ENCODE results near the gene CAPN13. TPM values are rescaled to one million over a fixed set of nuclear protein-coding genes. Genes with fewer than 3 reads are reported as not detected.

Gene CAPN13
- total RNA-seq, 1 experiment from 2014 or later: 5.7 TPM

- WGBS (ENCODE audit: extremely low coverage, insufficient read length, low lambda C conversion rate): no CpG with 5 or more reads among the region's 2 CpGs
- no peaks in the 10 kb centered on the region; a peak in 1 of 5 replicates for H3K9me3 Mint-ChIP-seq
Observed at GRCh38 chr2:30769481-30769780, 37.8 kb downstream of the CAPN13 start.

More at GRCh38 chr2:30769481-30769780, 37.8 kb downstream of the CAPN13 start:
- no peaks in the 10 kb centered on the region for H3K79me1 ChIP-seq (ENCODE audit: insufficient read depth, low read depth, low read length, poor library complexity, severe bottlenecking)
- H3T11ph ChIP-seq (ENCODE audit: low read length): no peak overlapping the region
- no peak overlapping the region for H3K4ac ChIP-seq (ENCODE audit: low read depth, low read length)
- H3K27me3 Mint-ChIP-seq (ENCODE audit: low read depth): peaks cover 2% of the 10 kb centered on the region; the same call in 1 of the 2 replicates
- no peaks in the 10 kb centered on the region for H3K27me3 ChIP-seq (ENCODE audit: insufficient read depth, low read length)
- no peak overlapping the region for H2BK5ac ChIP-seq (ENCODE audit: insufficient read length, low read length)
- H2BK20ac ChIP-seq (ENCODE audit: low read depth, low read length, poor library complexity, severe bottlenecking): no peak overlapping the region
- H4K8ac ChIP-seq (replicated peaks; ENCODE audit: insufficient read length, low read depth, low read length): no peak overlapping the region
- H4K5ac ChIP-seq (ENCODE audit: insufficient read length, low read depth, low read length): no peak overlapping the region
- TF ChIP-seq CTCF (conservative IDR thresholded peaks at IDR 0.05): no peak
- H3K56ac ChIP-seq (ENCODE audit: insufficient read length, low read depth, low read length): no peak overlapping the region
- no peaks in the 10 kb centered on the region for H3K36me3 Mint-ChIP-seq (ENCODE audit: insufficient read depth in 1 of 3, low read depth in 3 of 3)
- H2BK120ac ChIP-seq (ENCODE audit: low read depth, low read length, poor library complexity, severe bottlenecking): no peak overlapping the region
- no peaks in the 10 kb centered on the region for H3K4me1 ChIP-seq (ENCODE audit: insufficient read depth, low read length)
- no peak overlapping the region for H3K4me2 ChIP-seq (ENCODE audit: insufficient read depth, insufficient read length, low read length)
- no peak overlapping the region for H2BK12ac ChIP-seq (ENCODE audit: insufficient read length, low read depth, low read length)
- H3K18ac ChIP-seq (ENCODE audit: insufficient read length, low read depth, low read length): no peak overlapping the region
- no peak overlapping the region for H3K27ac ChIP-seq (ENCODE audit: insufficient read length, low read depth, low read length)
- no peak overlapping the region; a peak in 2 of 7 replicates for H3K27ac Mint-ChIP-seq
- no peak overlapping the region for H3K14ac ChIP-seq (ENCODE audit: insufficient read depth, low read length)
- no peak overlapping the region for H3K23ac ChIP-seq (ENCODE audit: insufficient read length, low read depth, low read length)
- DNase-seq: no peak
- no peak overlapping the region for H4K91ac ChIP-seq (ENCODE audit: insufficient read length, low read depth, low read length)
- H3K79me2 ChIP-seq (ENCODE audit: insufficient read depth, low read length): no peaks in the 10 kb centered on the region
- H3K23me2 ChIP-seq (ENCODE audit: insufficient read length, low read depth, low read length, poor library complexity, severe bottlenecking): no peaks in the 10 kb centered on the region
- no peak overlapping the region for H3K9ac ChIP-seq (ENCODE audit: extremely low read depth, insufficient read length, low read length)
- H2AK5ac ChIP-seq (ENCODE audit: insufficient read length, low read length): no peak overlapping the region
- H3K4me3 Mint-ChIP-seq: no peak overlapping the region
- H2BK15ac ChIP-seq (ENCODE audit: low read depth, low read length): no peak overlapping the region
- H3K9me3 ChIP-seq (ENCODE audit: control insufficient read depth, low read depth, low read length): no peaks in the 10 kb centered on the region
- peaks cover 3 to 19% of the 10 kb centered on the region in 2 experiments for H3K4me1 Mint-ChIP-seq
- no peak overlapping the region for H2AFZ ChIP-seq (ENCODE audit: low read length)
- no peaks in the 10 kb centered on the region for H4K20me1 ChIP-seq (ENCODE audit: control insufficient read depth, insufficient read depth, insufficient read length)
